Stimulated activated naive CD8-positive, alpha-beta T cell treated with anti-CD3 and anti-CD28 coated beads, Interleukin-15, Interleukin-2, amounts not matched to agents 100 U/mL and 50 U/mL, for 24 hours (primary cell): ENCODE data around the gene SMIM1.
A peak's percentile ranks its signal among the peaks of the same experiment; 100 is the strongest.

Source experiments
- ATAC-seq: fragments of 150-1000 bp; cut with Tn5 transposase; one replicate; pipeline ENCODE4 v1.10.0; 2021
- DNase-seq: peaks from one replicate; pipeline ENCODE4 v3.0.0; 2021

The SMIM1 gene

DNA sequence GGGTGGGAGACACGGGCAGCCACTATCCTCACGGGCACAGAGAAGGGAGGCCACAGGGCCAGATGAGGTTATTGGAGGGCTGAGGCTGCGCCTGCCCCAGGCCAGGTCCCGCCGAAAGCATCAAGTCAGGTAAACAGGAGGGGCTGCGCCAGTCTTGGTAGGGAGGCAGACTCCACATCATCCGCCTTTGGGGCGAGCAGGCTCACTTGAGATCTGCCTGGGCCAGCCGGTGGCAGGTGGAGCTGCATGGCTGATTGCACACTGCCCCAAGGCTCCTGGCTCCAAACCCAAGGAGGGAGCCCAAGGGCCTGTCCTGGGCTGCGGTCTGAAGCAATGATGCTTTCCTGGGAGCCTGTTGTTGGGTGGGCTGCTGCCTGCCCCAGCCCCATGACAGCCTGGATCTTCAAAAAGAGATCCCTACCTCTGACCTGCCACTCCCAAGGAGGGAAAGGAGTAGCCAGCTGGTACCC, 4.6 kb downstream of the SMIM1 start:
- no peak for DNase-seq
- no peak for ATAC-seq

- DNase-seq (no peak), ATAC-seq (no peak)
Measured at GRCh38 chr1:3777647-3778589, 5.4 kb downstream of the SMIM1 start.

DNA sequence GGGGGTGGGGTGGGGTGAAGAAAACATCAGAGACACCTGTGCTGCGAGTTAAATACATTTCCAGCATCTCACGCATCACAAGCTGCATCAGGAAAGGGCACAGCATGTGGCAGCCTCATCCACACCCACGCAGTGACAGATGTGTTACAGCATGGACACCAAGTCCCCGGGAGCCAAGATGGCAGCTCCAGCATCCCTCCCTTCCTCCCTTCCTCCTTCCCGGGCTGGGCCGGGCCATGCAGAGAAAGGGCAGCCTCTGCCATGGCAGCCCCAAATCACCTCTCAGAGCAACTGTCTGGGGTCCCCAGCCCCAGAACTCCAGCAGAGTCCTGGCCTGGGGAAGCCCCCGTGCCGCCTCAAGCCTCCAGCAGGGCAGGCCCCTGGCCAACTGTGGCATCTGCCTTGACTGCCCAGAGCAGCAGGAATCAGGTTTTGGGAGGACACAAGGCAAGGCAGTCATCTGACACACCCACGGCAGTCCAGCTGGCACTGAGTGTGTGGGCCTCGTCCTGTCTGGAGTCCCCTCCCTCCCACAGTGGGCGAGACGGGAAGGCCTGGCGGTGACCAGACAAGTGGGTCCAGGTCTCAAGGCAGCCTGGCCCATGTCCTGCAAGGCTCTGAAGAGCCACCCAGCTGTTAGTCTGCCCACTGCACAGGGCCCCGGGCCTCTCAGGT, 6.2 kb downstream of the SMIM1 start:
- no peak for ATAC-seq
- no peak for DNase-seq

DNA sequence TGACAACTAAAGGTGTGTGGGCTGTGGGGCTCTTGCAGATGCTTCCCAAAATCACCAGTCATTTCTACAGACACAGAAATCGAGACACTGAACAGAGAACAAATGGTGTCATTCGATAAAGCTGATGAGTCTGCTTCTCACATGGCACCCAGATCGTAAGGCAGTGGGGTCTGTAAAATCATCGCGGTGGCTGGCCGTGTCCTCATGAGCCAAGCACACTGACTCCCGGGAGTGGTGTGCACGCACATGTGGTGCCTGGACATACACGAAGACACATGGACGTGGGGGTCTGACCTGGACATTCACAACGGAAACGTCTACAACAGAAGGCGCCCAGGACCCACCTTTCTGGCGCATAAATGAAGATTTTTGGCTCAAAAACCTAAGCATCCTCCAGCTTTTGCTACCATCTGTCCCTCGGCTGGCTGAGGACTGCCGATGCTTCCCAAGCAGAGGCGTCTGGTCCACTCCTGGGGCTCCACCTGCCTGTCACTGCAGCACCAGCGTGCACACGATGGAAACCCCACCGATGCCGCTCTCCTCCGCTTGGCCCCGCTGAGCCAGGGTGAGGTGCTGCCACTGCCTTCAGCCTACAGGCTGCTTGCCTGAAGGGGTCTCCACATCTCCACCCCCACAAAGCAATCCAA, 6.8 kb downstream of the SMIM1 start:
- no peak for ATAC-seq
- no peak for DNase-seq

- DNase-seq, result no peak
Measured at GRCh38 chr1:3779912-3780416, 7.4 kb downstream of the SMIM1 start.

DNA sequence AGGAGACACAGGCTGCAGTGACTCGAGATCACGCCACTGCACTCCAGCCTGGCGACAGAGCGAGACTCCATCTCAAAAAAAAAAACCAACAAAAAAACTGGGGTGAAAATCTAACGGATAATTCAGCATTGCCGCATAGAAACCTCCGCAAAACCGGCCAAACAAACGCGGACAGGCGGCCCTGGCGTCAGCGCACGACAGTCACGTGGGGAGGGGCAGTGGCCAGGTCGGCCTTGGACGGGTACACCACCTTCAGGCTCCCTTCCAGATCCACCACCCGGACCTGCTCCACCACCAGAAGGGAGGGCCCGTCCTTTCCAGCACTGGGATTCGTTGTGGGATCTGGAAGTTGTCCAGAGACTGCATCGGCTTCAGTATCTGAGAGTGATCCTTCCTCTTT, 8.4 kb downstream of the SMIM1 start:
- no peak for DNase-seq
- ATAC-seq, result no peak

More at GRCh38 chr1:3779912-3780416, 7.4 kb downstream of the SMIM1 start:
- ATAC-seq, result no peak

DNA sequence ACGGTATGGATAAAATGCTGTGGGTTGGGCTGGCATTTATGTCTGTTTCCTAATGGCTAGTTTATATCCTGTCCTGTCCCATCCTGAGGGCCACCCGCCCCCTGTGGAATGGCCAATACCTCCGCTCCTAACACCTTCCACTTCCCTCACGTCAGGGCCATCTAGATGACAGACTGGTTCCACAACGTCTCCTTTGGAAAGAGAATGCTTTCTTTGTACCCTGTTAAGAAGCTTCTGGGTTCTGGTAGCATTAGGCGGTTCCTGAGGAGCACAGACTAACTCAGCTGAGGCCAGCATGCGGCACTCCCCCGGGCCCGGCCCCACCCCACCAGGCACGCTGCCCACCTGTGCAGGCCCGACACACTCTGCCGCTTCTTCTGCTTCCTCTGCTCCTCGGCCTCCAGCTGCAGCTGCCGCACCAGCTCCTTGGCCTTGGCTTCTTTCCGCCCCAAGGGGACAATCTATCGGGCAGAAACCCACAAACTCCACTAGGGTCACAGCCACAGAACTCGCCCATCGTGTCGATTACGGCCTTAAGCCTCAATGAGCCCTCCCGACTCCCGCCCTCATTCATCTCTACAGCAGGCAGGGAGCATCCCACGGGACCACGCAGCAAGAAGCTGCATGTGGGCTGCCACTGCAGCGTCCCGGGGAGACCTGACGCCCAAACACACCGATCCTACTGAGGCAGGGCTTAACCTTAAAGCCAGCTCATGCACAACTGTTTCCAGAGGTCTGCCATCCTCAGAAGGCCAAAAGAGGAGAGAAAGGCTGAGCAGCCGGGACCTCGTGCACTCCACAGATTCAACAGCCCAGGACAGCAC, 11.3 kb downstream of the SMIM1 start:
- no peak for ATAC-seq

GRCh38 chr1:3785045-3785444, 12.5 kb downstream of the SMIM1 start:
- no peak for ATAC-seq
- DNase-seq, result no peak

More for the DNA sequence above, 11.3 kb downstream of the SMIM1 start:
- no peak for DNase-seq

GRCh38 chr1:3785456-3786157, 13.1 kb downstream of the SMIM1 start:
- no peak for DNase-seq

DNA sequence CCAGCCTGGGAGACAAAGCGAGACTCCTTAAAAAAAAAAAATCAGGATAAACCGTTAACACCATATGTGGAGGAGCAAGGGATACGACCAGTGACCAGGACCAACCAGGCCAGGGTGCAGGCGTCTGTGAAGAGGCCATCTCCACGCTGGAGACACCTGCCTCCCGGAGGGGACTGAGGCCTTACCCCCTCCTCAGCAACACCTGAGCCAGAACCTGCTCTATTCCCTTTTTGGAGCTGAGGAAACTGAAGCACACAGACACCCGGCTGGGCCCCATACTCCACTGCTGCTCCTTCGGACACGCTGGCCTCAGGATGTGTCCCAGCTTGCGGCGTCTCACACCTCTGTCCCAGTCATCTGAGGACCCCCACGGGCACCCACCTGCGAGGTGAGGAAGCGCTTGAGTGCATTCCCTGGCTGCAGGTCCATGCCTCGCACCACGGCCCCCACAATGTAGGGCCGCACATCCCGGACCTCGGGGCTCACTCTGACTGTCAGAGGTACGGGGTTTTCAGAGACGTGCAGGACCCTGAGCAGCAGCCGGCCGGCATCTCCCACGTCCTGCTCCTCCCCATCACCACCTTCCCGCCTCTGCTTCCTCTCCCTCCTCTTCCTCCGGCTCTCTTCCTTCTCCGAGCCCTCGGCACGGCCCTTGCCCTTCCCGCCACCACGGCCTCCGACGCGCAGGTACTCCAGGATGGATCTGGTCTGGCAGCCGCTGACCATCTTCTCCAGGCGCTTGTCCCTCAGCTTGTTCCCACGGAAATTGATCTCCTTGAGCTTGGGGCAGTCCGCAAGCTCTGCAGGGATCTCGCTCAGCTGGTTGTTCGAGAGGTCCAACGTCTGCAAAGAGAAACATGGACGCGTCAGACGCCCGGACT, 14.2 kb downstream of the SMIM1 start:
- DNase-seq, result no peak
- no peak for ATAC-seq

More at GRCh38 chr1:3785456-3786157, 13.1 kb downstream of the SMIM1 start:
- ATAC-seq, result no peak

DNA sequence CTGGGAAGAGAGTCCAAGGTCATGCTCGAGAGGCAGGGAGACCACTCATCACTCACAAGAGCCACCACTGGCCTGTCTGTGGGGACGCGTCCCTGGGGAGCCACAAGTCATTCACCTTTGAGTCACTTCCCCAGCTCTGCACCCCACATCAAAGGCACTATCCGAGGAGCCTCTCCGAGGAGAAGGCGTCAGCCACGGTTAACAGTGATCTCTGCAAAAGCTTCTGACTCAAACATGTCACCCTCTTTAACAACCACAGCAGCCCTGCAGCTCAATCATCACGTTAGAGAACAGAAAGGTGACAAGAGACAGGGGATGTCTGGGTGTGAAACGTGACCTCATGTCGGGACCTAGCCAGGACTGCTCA, 14.8 kb downstream of the SMIM1 start:
- DNase-seq (peak; percentile 46), ATAC-seq (peak; percentile 86)

DNA sequence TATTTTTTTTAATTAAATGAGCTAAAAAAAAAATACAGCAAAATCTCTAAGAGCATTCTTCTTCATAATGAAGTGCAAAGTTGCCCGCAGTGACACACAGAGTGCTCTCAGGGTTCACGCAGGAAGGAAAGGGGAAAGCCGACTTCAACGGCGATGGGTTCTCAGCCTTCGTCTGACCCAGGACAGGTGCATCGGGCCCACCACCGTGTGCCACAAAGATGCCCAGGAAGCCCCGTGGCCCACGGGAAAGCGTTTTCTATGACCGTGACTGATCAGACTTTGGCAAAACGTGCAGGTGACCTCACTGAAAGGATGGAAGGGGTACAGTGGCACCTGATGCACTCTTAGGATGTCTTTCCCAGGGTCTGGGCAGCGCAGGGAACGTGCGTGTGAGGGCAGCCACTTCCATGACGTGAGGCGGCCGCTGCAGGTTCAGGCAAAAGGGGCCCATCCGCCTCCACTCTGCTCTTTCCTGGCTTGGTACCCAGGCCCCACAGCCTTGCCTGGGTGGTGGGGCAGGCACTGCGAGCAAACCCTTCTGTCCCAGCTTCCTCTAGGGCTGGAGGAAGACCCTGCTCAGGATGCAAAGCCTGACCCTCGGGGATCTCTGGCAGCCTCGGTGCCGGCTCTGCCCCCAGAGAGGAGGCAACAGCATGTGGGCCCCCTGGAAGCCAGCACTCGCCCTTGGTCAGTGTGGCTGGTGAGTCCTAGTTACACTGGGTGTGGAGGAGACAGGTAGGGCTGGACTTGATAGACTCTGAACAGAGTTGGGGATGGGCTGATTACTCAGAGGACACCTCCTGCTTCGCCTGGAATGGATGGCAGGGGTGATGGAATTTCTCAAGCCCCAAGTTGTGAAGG, 15.4 kb downstream of the SMIM1 start:
- DNase-seq (no peak), ATAC-seq (no peak)

DNA sequence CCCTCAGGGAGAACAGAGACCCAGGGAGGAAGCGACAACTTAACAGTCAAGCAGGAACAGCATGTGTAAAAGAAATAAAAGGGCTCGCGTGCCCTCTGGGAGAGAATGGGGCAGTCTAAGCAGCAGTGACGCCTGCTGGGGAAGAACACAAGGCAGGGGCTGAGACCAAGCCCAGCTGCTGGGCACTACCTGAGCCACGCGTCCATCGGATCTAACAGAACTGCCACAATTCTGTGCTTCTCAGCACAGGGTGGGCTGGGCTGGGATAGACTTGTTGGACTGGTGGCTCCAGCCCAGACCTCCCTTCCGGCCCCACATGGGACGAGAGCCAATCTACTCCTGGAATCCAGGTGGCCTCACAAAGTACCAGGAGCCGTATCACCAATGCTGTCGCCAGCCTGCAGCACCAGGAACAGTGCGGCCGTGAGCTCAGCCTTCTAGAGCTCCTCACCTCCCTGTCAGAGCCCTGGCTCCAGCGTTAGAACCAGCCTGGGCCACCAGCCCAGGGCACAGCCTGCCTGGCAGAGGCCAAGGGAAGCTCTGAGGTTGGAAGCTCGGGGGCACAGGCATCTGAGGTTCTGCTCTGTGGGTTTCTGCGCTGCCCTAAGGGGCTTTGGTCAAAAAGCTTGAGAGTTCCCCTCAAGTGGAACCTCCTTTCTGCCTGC, 16.3 kb downstream of the SMIM1 start:
- no peak for ATAC-seq

GRCh38 chr1:3789421-3790300, 17.1 kb downstream of the SMIM1 start:
- no peak for ATAC-seq
- DNase-seq, result no peak

More for the DNA sequence above, 16.3 kb downstream of the SMIM1 start:
- no peak for DNase-seq

DNA sequence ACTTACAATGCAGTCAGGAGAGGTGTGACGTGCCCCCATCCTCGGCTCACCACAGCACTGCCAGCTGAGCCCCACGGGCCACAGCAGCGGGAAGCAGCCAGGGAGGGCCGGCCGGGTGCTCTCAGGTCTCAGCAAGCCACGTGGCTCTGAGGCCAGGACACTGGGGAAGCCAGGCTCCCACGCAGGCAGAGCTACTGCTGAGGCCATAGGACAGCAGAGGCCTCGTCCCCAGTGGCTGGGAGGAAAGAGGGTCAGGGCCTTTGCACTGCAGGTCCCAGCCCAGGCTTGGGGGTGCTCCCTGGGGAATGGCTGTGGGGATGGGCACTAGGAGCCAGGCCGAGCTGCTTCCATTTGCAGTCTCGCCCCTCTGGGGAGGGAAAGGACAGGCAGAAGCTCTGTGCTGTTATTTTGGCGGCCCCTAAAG, 18.0 kb downstream of the SMIM1 start:
- ATAC-seq, result no peak
- no peak for DNase-seq

DNA sequence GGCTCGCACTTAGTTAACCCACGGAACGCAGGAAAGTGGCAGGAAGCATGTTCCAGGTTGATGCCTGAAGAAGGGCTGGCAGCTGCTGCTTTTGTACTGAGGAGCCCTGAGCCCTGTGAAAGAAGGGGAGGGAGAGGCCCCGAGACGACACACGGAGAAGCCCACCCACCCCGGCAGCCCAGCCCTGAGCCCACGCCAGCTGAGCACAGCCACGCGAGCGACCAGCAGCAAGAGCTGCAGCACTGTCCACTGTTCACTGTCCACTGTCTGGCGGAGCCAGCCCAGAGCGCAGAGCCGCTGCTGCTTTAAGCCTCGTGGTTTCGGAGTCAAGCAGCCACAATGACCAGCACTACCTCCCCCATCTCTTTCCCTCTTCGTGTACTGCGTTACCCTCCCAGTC, 18.4 kb downstream of the SMIM1 start:
- DNase-seq (no peak), ATAC-seq (no peak)

DNA sequence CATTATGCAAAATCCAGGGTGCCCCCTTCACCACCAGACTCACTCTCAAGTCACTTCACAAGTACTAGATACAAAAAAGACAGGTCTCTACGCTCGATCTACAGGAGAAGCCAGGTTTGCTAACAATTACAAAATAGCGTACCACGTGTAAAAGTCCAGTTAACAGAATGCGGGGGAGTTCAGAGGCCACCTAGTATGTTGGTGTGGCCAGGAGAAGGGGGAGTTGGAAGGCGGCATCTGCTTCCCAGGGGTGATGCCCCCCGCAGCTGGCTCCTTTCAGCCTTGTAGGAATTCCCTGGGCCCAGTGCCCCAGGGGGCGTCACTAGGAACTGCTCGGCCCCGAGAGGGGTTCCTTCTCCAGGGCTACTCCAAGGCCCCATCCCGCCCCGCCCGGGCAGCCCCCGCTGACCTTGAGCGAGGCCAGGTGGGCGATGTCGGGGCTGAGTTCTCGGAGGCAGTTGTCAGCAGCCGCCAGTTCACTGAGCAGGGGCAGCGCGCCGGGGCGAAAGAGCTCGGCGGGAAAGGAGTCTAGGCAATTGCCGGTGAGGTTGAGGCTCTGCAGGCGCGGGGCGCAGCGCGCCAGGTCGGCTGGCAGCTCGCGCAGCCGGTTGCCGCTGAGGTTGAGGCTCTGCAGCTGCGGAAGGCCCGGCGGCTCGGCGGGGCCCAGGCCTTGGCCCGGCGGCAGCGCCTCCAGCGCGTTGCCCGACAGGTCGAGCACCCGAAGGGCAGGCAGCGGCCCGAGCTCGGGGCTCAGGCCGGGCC, 23.1 kb downstream of the SMIM1 start:
- ATAC-seq (peak; percentile 7), DNase-seq (peak; percentile 25)
